SU-DHL-6 (cell line): ENCODE results near the gene CIAO3.

Source experiments
- EZH2phosphoT487 ChIP-seq: fragments of 200-600 bp; sonication (generic), shearing (Covaris generic); conservative IDR thresholded peaks from 2 replicates; pipeline ENCODE4 v1.6.1; 2018; ENCODE audit warnings: mild to moderate bottlenecking, antibody characterized with exemption, low read length, moderate library complexity, mixed read lengths
- TF ChIP-seq, protein P1 (sequence below): fragments of 200-600 bp; sonication (generic); IDR thresholded peaks from one replicate; pipeline ENCODE4 v1.5.1; 2017; ENCODE audit warnings: antibody characterized with exemption, mild to moderate bottlenecking, low read length, moderate library complexity; ENCODE audit not compliant: insufficient read depth, poor library complexity, severe bottlenecking

DNA sequence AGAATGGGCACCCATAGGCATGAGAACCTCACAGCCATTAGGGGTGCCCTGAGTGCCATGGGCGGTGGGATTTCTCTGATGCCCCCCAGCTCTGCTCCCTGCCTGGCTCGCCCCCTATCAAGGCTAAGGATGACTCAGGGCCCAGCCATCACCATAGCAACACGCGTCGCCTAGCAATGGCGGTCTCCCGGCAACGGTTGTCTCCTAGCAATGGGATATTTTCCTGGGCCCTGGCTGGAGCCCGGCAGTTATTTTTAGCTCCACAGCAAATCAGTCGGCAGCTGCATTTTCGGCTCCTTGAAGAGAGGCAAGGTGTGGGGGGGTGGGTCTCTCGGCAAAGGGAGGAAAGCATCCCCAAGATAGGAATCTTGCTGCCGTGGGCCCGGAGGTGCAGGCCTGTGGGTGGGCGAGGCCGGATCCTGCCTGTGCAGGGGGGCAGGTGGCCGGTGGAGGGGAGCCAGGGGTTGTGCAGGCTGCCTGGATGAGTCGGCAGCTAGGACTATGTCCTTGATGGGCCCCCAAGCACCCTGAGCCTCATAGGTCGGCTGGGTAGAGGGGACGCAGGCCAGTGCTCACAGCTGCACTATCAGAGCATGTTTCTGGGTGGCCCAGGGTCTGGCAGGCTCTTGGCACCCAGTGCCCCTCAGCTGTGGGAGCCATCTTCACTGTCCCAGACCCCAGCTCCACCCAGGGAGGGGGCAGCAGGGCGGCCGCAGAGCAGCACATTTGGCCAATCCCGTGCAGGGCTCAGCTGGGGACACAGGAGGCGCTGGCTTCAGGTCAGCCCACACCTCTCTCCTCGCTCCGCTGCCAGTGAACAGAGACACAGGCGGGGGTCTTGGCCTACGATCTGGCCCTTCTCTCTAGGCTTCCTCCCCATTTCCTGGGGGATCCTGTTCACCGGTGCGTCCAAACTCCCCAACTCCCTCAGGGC is 31.0 kb downstream of the CIAO3 start:
- TF ChIP-seq, protein P1, sequence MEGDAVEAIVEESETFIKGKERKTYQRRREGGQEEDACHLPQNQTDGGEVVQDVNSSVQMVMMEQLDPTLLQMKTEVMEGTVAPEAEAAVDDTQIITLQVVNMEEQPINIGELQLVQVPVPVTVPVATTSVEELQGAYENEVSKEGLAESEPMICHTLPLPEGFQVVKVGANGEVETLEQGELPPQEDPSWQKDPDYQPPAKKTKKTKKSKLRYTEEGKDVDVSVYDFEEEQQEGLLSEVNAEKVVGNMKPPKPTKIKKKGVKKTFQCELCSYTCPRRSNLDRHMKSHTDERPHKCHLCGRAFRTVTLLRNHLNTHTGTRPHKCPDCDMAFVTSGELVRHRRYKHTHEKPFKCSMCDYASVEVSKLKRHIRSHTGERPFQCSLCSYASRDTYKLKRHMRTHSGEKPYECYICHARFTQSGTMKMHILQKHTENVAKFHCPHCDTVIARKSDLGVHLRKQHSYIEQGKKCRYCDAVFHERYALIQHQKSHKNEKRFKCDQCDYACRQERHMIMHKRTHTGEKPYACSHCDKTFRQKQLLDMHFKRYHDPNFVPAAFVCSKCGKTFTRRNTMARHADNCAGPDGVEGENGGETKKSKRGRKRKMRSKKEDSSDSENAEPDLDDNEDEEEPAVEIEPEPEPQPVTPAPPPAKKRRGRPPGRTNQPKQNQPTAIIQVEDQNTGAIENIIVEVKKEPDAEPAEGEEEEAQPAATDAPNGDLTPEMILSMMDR, result no peak
- TF ChIP-seq EZH2phosphoT487, result no peak
